Mucosa of descending colon (tissue), 3 donors: Measurements from ENCODE around the gene FBLN2. TPM values are rescaled to one million over a fixed set of nuclear protein-coding genes. Genes with fewer than 3 reads are reported as not detected.
A peak's percentile ranks its signal among the peaks of the same experiment; 100 is the strongest.

ENCODE experiments used
- ATAC-seq: fragments of 200-7000 bp; cut with Tn5 transposase; one replicate; pipeline ENCODE4 v1.9.1; 2020; ENCODE audit warnings: mild to moderate bottlenecking, moderate library complexity
- DNase-seq, 3 donors: peaks; one replicate each; pipeline ENCODE4 v3.0.0-alpha.2; 2020
- H3K36me3 ChIP-seq: fragments of 200-600 bp; one replicate; pipeline ENCODE4 v1.8.0; 2021; ENCODE audit warnings: low read depth, mild to moderate bottlenecking
- H3K4me1 ChIP-seq: fragments of 200-600 bp; one replicate; pipeline ENCODE4 v1.8.0; 2021; ENCODE audit warnings: low read depth, mild to moderate bottlenecking
- H3K4me3 ChIP-seq: fragments of 200-600 bp; one replicate; pipeline ENCODE4 v1.8.0; 2021; ENCODE audit warnings: mild to moderate bottlenecking
- H3K9me3 ChIP-seq: fragments of 200-600 bp; one replicate; pipeline ENCODE4 v1.8.0; 2021; ENCODE audit warnings: mild to moderate bottlenecking
- intact Hi-C, 2 donors: fragments of 100-400 bp; cut with DNase I in 1 of 2; cut with micrococcal nuclease in 1 of 2; formaldehyde crosslinking; loops; one replicate each; pipeline versions ENCODE4 v1.11.0 to v1.11.1; 2022; cut with DNase I, micrococcal nuclease
- total RNA-seq, 3 donors: library from RNA; stranded (reverse); fragmentation: NEBNext Ultra II Directional in 2 of 3; extraction: Animal tissue kit (Norgen Biotek cat#: 25700) in 2 of 3; gene quantifications; one replicate each; pipeline versions ENCODE4 v1.2.1 to v1.2.4, GENCODE V29; 2021 to 2023
- TF ChIP-seq, protein P1 (sequence below): fragments of 200-600 bp; IDR thresholded peaks from one replicate; pipeline ENCODE4 v1.8.0; 2022; ENCODE audit warnings: antibody characterized with exemption, mild to moderate bottlenecking
- donor health status: DM: no; HTN: no; CAD: no; lungs with moderate emphysema.
- donor health status: DM: no; HTN: no; CAD: no.
- donor health status: DM: no; HTN: yes; CAD: no.

The FBLN2 gene
- total RNA-seq, 3 donors from 2014 or later: 10.2 to 48.9 (median 30.5) TPM

DNA sequence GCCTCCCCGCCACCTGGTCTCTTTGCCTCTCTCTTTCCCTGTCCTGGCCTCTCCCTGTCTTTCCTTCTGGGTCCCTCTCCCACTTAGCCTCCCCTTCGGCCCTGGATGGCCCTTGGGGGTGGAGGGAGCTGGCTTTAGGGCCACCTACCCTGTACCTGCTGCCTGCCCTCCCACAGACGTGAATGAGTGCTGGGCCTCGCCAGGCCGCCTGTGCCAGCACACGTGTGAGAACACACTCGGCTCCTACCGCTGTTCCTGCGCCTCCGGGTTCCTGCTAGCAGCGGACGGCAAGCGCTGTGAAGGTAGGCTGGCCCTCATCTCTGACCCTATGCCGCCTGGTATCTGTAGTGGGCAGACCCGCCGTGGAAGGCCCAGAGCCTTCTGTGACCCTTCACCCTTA, 80.7 kb downstream of the FBLN2 start:
- no peaks in the 10 kb centered on the region for H3K9me3 ChIP-seq
- H3K4me3 ChIP-seq: no peak overlapping the region
- no peak for ATAC-seq
- DNase-seq: no peak
- TF ChIP-seq, protein P1, sequence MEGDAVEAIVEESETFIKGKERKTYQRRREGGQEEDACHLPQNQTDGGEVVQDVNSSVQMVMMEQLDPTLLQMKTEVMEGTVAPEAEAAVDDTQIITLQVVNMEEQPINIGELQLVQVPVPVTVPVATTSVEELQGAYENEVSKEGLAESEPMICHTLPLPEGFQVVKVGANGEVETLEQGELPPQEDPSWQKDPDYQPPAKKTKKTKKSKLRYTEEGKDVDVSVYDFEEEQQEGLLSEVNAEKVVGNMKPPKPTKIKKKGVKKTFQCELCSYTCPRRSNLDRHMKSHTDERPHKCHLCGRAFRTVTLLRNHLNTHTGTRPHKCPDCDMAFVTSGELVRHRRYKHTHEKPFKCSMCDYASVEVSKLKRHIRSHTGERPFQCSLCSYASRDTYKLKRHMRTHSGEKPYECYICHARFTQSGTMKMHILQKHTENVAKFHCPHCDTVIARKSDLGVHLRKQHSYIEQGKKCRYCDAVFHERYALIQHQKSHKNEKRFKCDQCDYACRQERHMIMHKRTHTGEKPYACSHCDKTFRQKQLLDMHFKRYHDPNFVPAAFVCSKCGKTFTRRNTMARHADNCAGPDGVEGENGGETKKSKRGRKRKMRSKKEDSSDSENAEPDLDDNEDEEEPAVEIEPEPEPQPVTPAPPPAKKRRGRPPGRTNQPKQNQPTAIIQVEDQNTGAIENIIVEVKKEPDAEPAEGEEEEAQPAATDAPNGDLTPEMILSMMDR: no peak
- no peaks in the 10 kb centered on the region for H3K4me1 ChIP-seq
- no peaks in the 10 kb centered on the region for H3K36me3 ChIP-seq
- intact Hi-C loops: no loop called here

DNA sequence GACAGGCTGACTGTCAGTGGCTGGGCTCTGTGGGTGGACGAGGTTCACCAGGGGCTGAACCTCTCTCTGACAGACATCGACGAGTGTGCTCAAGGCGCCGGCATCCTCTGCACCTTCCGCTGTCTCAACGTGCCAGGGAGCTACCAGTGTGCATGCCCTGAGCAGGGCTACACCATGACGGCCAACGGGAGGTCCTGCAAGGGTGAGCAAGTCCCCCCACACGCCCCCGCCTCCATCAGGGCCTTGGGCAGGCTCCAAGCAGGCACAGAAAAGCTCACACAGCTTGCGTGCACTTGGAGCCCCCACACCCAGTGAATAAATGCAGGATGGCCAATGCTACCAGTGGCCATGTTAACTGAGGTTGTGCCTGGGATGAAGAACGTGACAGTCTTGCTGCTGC, 82.3 kb downstream of the FBLN2 start:
- Histone ChIP-seq H3K36me3 (no peaks in the 10 kb centered on the region), H3K4me1 (no peaks in the 10 kb centered on the region), H3K4me3 (no peak overlapping the region), H3K9me3 (no peaks in the 10 kb centered on the region)
- TF ChIP-seq, protein P1: no peak
- ATAC-seq (no peak), DNase-seq (no peak)
- intact Hi-C loops: no loop called here

DNA sequence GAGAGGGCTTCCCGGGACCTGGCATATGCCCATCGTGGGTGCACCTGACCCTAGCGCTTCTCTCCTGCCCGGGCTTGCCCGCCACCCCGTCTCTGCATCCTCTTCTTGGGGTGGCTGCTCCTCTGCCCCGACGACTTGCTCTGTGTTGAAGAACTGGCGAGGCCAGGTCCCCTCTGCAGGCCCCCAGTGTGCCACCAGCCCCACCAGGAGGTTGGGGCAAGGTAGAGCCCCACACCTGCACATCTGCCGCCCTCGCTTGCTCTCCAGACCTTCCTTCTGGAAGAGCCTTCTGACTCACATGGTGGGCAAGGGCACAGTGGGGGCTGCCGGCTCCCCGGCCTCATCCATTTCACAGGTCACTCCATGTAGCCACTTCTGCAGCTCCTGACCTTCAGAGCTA, 84.3 kb downstream of the FBLN2 start:
- Histone ChIP-seq H3K4me1 (no peaks in the 10 kb centered on the region), H3K4me3 (no peak overlapping the region), H3K36me3 (no peaks in the 10 kb centered on the region), H3K9me3 (no peaks in the 10 kb centered on the region)
- ATAC-seq (no peak), DNase-seq (peak in 1 of 3 donors; percentile 36)
- TF ChIP-seq, protein P1: no peak
- intact Hi-C loops: no loop called here

DNA sequence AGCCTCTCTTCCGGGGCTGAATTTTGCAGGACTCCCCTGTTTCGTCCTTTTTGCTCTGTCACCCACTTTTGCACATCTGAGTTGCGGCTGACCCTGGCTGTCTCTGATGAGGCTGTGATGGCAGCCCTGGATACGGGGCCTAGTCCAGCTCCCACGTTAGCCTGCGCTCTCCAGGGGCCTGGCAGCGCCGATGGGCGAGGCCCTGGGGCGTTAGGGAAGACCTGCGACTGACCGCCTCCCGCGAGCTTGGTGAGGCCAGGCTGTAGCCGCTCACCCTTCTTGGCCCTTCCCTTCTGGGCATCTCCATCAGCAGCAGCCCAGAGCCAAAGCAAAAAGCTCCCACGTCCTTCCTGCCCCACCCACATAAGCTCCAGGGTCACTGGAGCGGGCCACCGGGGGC, 85.2 kb downstream of the FBLN2 start:
- intact Hi-C loops: no loop called here
- no peaks in the 10 kb centered on the region for H3K36me3 ChIP-seq
- DNase-seq: peak in 1 of 3 donors; percentile 45
- H3K9me3 ChIP-seq: no peaks in the 10 kb centered on the region
- TF ChIP-seq, protein P1: no peak
- no peak overlapping the region for H3K4me3 ChIP-seq
- no peak for ATAC-seq
- no peaks in the 10 kb centered on the region for H3K4me1 ChIP-seq

DNA sequence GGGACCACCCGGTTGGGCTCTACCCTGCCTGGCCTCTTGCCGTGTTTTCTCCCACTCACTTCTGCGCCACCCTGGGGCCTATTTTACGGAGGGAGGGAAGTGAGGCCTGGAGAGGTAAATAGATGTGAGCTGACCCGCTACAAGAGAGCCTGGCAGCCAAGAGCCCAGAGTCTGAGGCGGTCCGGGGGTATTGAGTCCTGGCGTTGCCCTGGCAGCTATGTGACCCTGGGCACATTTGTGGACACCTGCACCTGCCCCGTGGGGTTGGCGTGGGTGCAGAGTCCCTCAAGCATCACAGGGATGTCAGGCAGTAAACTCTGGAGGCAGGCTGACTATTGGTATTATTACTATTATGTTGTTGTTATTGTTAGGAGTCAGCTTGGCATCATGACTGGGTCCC, 85.7 kb downstream of the FBLN2 start:
- Histone ChIP-seq H3K9me3 (no peaks in the 10 kb centered on the region), H3K4me3 (no peak overlapping the region), H3K4me1 (no peaks in the 10 kb centered on the region), H3K36me3 (no peaks in the 10 kb centered on the region)
- TF ChIP-seq, protein P1: no peak
- DNase-seq (peak in 1 of 3 donors; percentile 29), ATAC-seq (no peak)
- intact Hi-C loops: no loop called here

DNA sequence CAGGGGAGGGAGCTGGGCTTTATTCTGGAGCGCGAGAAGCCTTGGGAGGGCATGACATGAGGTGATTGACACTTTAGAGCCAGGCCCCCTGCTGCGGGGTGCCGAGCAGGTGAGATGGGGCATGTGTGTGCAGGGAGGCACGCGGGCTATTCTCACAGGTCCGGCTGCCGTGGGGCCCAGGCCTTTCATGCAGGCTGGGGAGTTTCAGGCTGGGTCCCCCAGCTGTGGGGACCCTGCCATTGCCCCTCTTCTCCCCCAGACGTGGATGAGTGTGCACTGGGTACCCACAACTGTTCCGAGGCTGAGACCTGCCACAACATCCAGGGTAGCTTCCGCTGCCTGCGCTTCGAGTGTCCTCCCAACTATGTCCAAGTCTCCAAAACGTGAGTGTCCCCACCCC, 87.3 kb downstream of the FBLN2 start:
- no peak for DNase-seq
- intact Hi-C loops: no loop called here
- TF ChIP-seq, protein P1: no peak
- Histone ChIP-seq H3K4me3 (no peak overlapping the region), H3K36me3 (no peaks in the 10 kb centered on the region), H3K4me1 (no peaks in the 10 kb centered on the region), H3K9me3 (no peaks in the 10 kb centered on the region)
- ATAC-seq: no peak
